GM23248 (cell line): Measurements from ENCODE around the gene MARK3.

Experiments
- EZH2 ChIP-seq: fragments of 200-600 bp; sonication (generic); IDR thresholded peaks from 2 replicates; pipeline ENCODE4 v1.6.1; 2018; ENCODE audit warnings: antibody characterized with exemption, mild to moderate bottlenecking; ENCODE audit not compliant: insufficient read depth, poor library complexity, severe bottlenecking
- EZH2phosphoT487 ChIP-seq: fragments of 200-600 bp; sonication (generic); IDR thresholded peaks from 2 replicates; pipeline ENCODE4 v1.6.1; 2018; ENCODE audit warnings: antibody characterized with exemption, moderate library complexity, mild to moderate bottlenecking, low read depth; ENCODE audit not compliant: insufficient read depth

GRCh38 chr14:103476065-103476464 lies 90.8 kb downstream of the MARK3 start:
- TF ChIP-seq EZH2 (no peak), EZH2phosphoT487 (no peak)
